Measurements from ENCODE around the gene CFAP299. TPM values are rescaled to one million over a fixed set of nuclear protein-coding genes. Genes with fewer than 3 reads are reported as not detected.

CFAP299 gene
- total and polyA plus RNA-seq, 9 of the 15 experiments (the other 6 are each of a cell fraction or from before 2014, with no cell fraction given) = 0.09 to 3.0 (median 0.76) TPM

GRCh38 chr4:80788798-80789197 lies 453.3 kb downstream of the CFAP299 start:
- ChIA-PET POLR2A (no interaction called here), CTCF (ENCODE audit: low intra/inter-chr PET ratio) (no interaction called here)
- H3K36me3 ChIP-seq (ENCODE audit: control insufficient read depth, insufficient read depth, low read length) = no peaks in the 10 kb centered on the region
- no peak overlapping the region for H3K27ac ChIP-seq (ENCODE audit: extremely low read depth, low read depth, low read length)
- H2AFZ ChIP-seq (ENCODE audit: low read depth, low read length) = no peak overlapping the region
- H4K20me1 ChIP-seq (replicated peaks; ENCODE audit: control insufficient read depth, insufficient read depth, low read length) = no peaks in the 10 kb centered on the region
- H3K9me1 ChIP-seq (ENCODE audit: control insufficient read depth, insufficient read depth, low read length) = no peaks in the 10 kb centered on the region
- DNase-seq (ENCODE audit: extremely low read depth in 1 of 4, low spot score in 3 of 4) = peak in 1 of 4 experiments; percentile 3
- no peak for FAIRE-seq
- no peak overlapping the region for H3K4me2 ChIP-seq (ENCODE audit: insufficient read depth, low read length)
- ATAC-seq = no peak
- BruUV-seq (replicated peaks) = no TSS peak
- intact Hi-C loops (cut with micrococcal nuclease) (no loop called here), in situ Hi-C loops (cut with MboI) (loop anchor here (25.0 kb wide), 1 partner anchor 426 kb away; no protein-coding TSS in a partner anchor)
- no peak for TF ChIP-seq HOXB6 (CRISPR knock-in tag; IDR thresholded peaks at IDR 0.05; ENCODE audit: borderline replicate concordance)
- TF ChIP-seq NFIC (IDR thresholded peaks at IDR 0.05) = peak; percentile 98
- no peak for TF ChIP-seq PRPF4 (IDR thresholded peaks at IDR 0.05; ENCODE audit: insufficient read depth, low read depth, low read length, poor library complexity, severe bottlenecking)
- TF ChIP-seq NFIX (CRISPR knock-in tag; IDR thresholded peaks at IDR 0.05; ENCODE audit: low read depth) = peak; percentile 94
- H3K9me3 ChIP-seq (replicated peaks; ENCODE audit: control insufficient read depth, insufficient read depth, low read depth, low read length) = no peaks in the 10 kb centered on the region
- H3K4me3 ChIP-seq = no peak overlapping the region
- no peak overlapping the region for H3K9ac ChIP-seq (ENCODE audit: insufficient read depth in 1 of 2, low read depth in 2 of 2, low read length in 2 of 2)
- 0% methylated on average over 1 of the region's 1 CpG for WGBS (ENCODE audit: insufficient coverage, low coverage, missing lambda C conversion rate)
- H3K27me3 ChIP-seq (ENCODE audit: control insufficient read depth in 2 of 2, insufficient read depth in 2 of 2, low read length in 2 of 2) = no peaks in the 10 kb centered on the region
- no peaks in the 10 kb centered on the region for H3K4me1 ChIP-seq (replicated peaks in 1 of 2; ENCODE audit: control insufficient read depth in 2 of 2, insufficient read depth in 2 of 2, low read length in 2 of 2)
- no peaks in the 10 kb centered on the region for H3K79me2 ChIP-seq (ENCODE audit: control insufficient read depth, insufficient read depth, low read length)

- H3K27ac ChIP-seq (ENCODE audit: extremely low read depth, low read depth, low read length) = no peak overlapping the region
- no peak for ATAC-seq
- H3K79me2 ChIP-seq (ENCODE audit: control insufficient read depth, insufficient read depth, low read length) = no peaks in the 10 kb centered on the region
- no peaks in the 10 kb centered on the region for H3K27me3 ChIP-seq (ENCODE audit: control insufficient read depth in 2 of 2, insufficient read depth in 2 of 2, low read length in 2 of 2)
- 2% methylated on average over 3 of the region's 3 CpGs for WGBS (ENCODE audit: insufficient coverage, low coverage, missing lambda C conversion rate)
- no peaks in the 10 kb centered on the region for H3K9me3 ChIP-seq (replicated peaks; ENCODE audit: control insufficient read depth, insufficient read depth, low read depth, low read length)
- intact Hi-C loops (cut with micrococcal nuclease) (no loop called here), in situ Hi-C loops (cut with MboI) (loop anchor here (25.0 kb wide), 1 partner anchor 428 kb away; no protein-coding TSS in a partner anchor)
- H3K9ac ChIP-seq (ENCODE audit: insufficient read depth in 1 of 2, low read depth in 2 of 2, low read length in 2 of 2) = no peak overlapping the region
- H3K4me3 ChIP-seq = no peak overlapping the region
- H3K4me1 ChIP-seq (replicated peaks in 1 of 2; ENCODE audit: control insufficient read depth in 2 of 2, insufficient read depth in 2 of 2, low read length in 2 of 2) = no peaks in the 10 kb centered on the region
- DNase-seq (ENCODE audit: extremely low read depth in 1 of 4, low spot score in 3 of 4) = no peak
- POLR2A ChIA-PET = no interaction called here
- CTCF ChIA-PET (ENCODE audit: low intra/inter-chr PET ratio) = no interaction called here
- H3K9me1 ChIP-seq (ENCODE audit: control insufficient read depth, insufficient read depth, low read length) = no peaks in the 10 kb centered on the region
- no peak for FAIRE-seq
- no peaks in the 10 kb centered on the region for H3K36me3 ChIP-seq (ENCODE audit: control insufficient read depth, insufficient read depth, low read length)
- no peak overlapping the region for H2AFZ ChIP-seq (ENCODE audit: low read depth, low read length)
- no peaks in the 10 kb centered on the region for H4K20me1 ChIP-seq (replicated peaks; ENCODE audit: control insufficient read depth, insufficient read depth, low read length)
- no peak overlapping the region for H3K4me2 ChIP-seq (ENCODE audit: insufficient read depth, low read length)
- no TSS peak for BruUV-seq (replicated peaks)
- TF ChIP-seq SIN3B (IDR thresholded peaks at IDR 0.05; ENCODE audit: low read depth) (no peak), IRF2 (CRISPR knock-in tag; IDR thresholded peaks at IDR 0.05) (no peak), CCNT2 (IDR thresholded peaks at IDR 0.05; ENCODE audit: borderline replicate concordance, extremely low read depth, insufficient read length, low read depth, low read length) (no peak), ETS2 (tag; IDR thresholded peaks at IDR 0.05; ENCODE audit: borderline replicate concordance, poor library complexity, severe bottlenecking) (no peak), NEUROD1 (IDR thresholded peaks at IDR 0.05; ENCODE audit: borderline replicate concordance, low read depth, low read length, partially characterized antibody) (no peak), ZNF561 (CRISPR knock-in tag; conservative IDR thresholded peaks at IDR 0.05) (no peak), SUPT5H (IDR thresholded peaks at IDR 0.05) (no peak), CLOCK (CRISPR knock-in tag; IDR thresholded peaks at IDR 0.05; ENCODE audit: borderline replicate concordance) (no peak), HDAC3 (IDR thresholded peaks at IDR 0.05; ENCODE audit: borderline replicate concordance, partially characterized antibody) (no peak)
Measured at GRCh38 chr4:80790152-80790551, 454.6 kb downstream of the CFAP299 start.

Data from K562 (cell line).